Heart right ventricle (tissue), 16 donors: Measurements from ENCODE around the gene COG7. TPM values are rescaled to one million over a fixed set of nuclear protein-coding genes. Genes with fewer than 3 reads are reported as not detected.

Experiments
- ATAC-seq, 8 donors: fragments of 200-7000 bp; cut with Tn5 transposase; one replicate each; pipeline ENCODE4 v1.9.1; 2020; ENCODE audit warnings: mild to moderate bottlenecking in 8 of 8, moderate library complexity in 8 of 8, moderate number of reproducible peaks in 1 of 8
- DNase-seq, 2 donors: peaks; one replicate each; pipeline ENCODE4 v3.0.0-alpha.2; 2020
- H3K27ac ChIP-seq, 10 donors: fragments of 200-600 bp; sonication (generic) in 2 of 10; one replicate each; pipeline versions ENCODE4 v1.5.0 to v1.8.0; 2020 to 2022; ENCODE audit warnings: mild to moderate bottlenecking in 3 of 10
- H3K27me3 ChIP-seq, 7 donors: fragments of 200-600 bp; one replicate each; pipeline ENCODE4 v1.8.0; 2021 to 2022; ENCODE audit warnings: mild to moderate bottlenecking in 2 of 7
- H3K36me3 ChIP-seq, 9 donors: fragments of 200-600 bp; sonication (generic) in 1 of 9; one replicate each; pipeline versions ENCODE4 v1.5.0 to v1.8.0; 2020 to 2022; ENCODE audit warnings: mild to moderate bottlenecking in 2 of 9
- H3K4me1 ChIP-seq, 9 donors: fragments of 200-600 bp; sonication (generic) in 1 of 9; one replicate each; pipeline versions ENCODE4 v1.5.0 to v1.8.0; 2020 to 2022; ENCODE audit warnings: mild to moderate bottlenecking in 4 of 9
- H3K4me3 ChIP-seq, 10 donors: fragments of 200-600 bp; sonication (generic) in 2 of 10; one replicate each; pipeline versions ENCODE4 v1.5.0 to v1.8.0; 2020 to 2022; ENCODE audit warnings: mild to moderate bottlenecking in 7 of 10, moderate library complexity in 2 of 10
- H3K9me3 ChIP-seq, 11 donors: fragments of 200-600 bp in 10 of 11; sonication (generic) in 2 of 11; one replicate each; pipeline versions ENCODE4 v1.5.0 to v1.8.0; 2013 to 2022; ENCODE audit warnings: mild to moderate bottlenecking in 2 of 11, control low read depth in 1 of 11, moderate library complexity in 1 of 11
- CTCF ChIP-seq, 9 donors: fragments of 200-600 bp; sonication (generic) in 2 of 9; IDR thresholded peaks; one replicate each; pipeline versions ENCODE4 v1.5.0 to v1.8.0; 2021 to 2022; ENCODE audit warnings: antibody characterized with exemption in 9 of 9, mild to moderate bottlenecking in 5 of 9, moderate library complexity in 1 of 9
- WGBS, 2 donors: extraction: QIAGEN DNeasy Blood & Tissue Kit; methylation state at CpG; one replicate each; pipeline ENCODE4 v1.1.7; 2013; ENCODE audit warnings: inconsistent platforms in 1 of 2; 5-methylcytosine and 5-hydroxymethylcytosine counted together
- intact Hi-C, 10 donors: fragments of 100-400 bp; cut with DNase I; formaldehyde crosslinking; loops; one replicate each; pipeline versions ENCODE4 v1.11.1 to v1.14.2; 2022
- polyA plus RNA-seq, 2 donors: library from polyadenylated mRNA; stranded (reverse); fragments of 200-250 nt; gene quantifications; one replicate each; pipeline ENCODE4 v1.2.3, GENCODE V29; 2013
- total RNA-seq, 10 donors: library from RNA; stranded (reverse); fragmentation: NEBNext Ultra II Directional in 3 of 10; extraction: Animal tissue kit (Norgen Biotek cat#: 25700) in 3 of 10; gene quantifications; one replicate each; pipeline versions ENCODE4 v1.2.1 to v1.2.4, GENCODE V29; 2021 to 2023
- donor health status: Arrhythmogenic right ventricular cardiomyopathy.
- donor health status: ischemic (EF 13 %, LVEDD 7.1; RV severe dilation, severe dysfunction).
- donor health status: healthy with polysubstance abuse.
- donor health status: DM: no; HTN: yes; CAD: no.
- donor health status: DM: no; HTN: no; CAD: no.
- donor health status: ischemic (EF 25% LVEDD 6.9; RV normal size, moderate dysfunction).
- donor health status: ischemic (EF 25% LVEDD 5.7; RV mildly dilated, moderate dysfunction).
- donor health status: healthy.
- donor health status: DM: yes; HTN: yes; CAD: no.
- donor health status: Ischemic cardiomyopathy.
- donor health status: ischemic (EF 35%, LVEDD 5.7; RV mildly dilated, moderate dysfunction).
- donor health status: nonischemic (EF 11% LVEDD 7.7; RV severe dilation, severe dysfunction).
- donor health status: DM: yes; HTN: yes; CAD: no.
- donor health status: PGD.
- donor health status: ischemic (EF 29% LVEDD 5.4; RV normal size, mild dysfunction).
- donor health status: nonischemic (EF 23%, LVEDD 6.1; RV moderate dilation, normal function).

Gene COG7
- total and polyA plus RNA-seq, 12 donors, result 10.9 to 28.1 (median 12.9) TPM

DNA sequence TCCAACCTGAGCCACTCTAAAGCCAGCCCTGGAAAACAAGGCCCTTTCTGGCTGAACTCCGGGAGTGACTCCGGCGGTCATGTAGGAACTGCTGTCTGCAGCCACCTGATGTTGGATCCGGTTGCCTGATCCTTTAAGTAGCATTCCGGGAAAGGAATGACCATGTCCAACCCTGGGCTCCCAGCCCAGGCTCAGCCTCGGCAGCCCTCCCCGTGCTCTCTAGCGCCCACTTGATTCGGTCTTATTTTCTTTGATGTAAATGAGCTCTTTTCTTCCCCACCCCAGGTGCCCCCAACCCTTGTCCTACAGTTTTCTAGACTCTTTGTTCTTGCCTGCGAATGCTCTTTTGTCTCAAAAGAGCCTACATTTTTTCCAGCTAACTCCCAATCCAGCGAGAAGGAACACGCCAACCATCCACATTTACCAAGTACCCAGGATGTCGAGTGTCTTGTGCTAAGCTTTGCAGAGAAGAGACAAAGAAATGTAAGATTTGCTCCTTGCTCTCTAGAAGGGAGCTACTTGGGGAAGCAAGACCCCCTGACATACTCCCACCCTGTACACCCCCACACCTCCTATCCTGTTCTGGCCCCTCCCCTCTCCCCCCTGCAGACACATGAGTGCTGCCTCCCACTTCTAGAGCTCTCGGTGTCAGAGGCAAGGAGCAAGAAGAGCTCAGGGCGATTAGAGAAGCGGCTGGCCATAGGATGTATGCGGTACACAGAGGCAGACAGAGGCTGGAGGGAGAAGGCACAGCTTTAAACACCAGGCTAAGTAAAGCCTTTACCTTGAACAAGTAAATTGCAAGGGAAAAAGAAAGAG, 53.8 kb downstream of the COG7 start:
- peaks cover 0 to 100% (median 40%) of the 10 kb centered on the region in 9 donors for H3K36me3 ChIP-seq
- DNase-seq (peak; percentile 40 to 41), ATAC-seq (peak in 7 of 8 donors; percentile 77 to 95 (median 88))
- intact Hi-C loops, result loop anchor here in 1 of 10 donors (10.0 kb wide), 1 partner anchor 74 kb away; no protein-coding TSS in a partner anchor
- peak in 5 of 9 donors; percentile 17 to 46 (median 23) for TF ChIP-seq CTCF (IDR thresholded peaks at IDR 0.05)
- H3K4me1 ChIP-seq, result peaks cover 0 to 16% (median 3%) of the 10 kb centered on the region in 9 donors
- 56 to 70% methylated on average over 17 of the region's 17 CpGs for WGBS, 2 donors
- H3K9me3 ChIP-seq, result no peaks in the 10 kb centered on the region
- no peak overlapping the region for H3K4me3 ChIP-seq
- H3K27ac ChIP-seq, result peak overlapping the region in 7 of 10 donors; percentile 33 to 62 (median 53)
- no peaks in the 10 kb centered on the region for H3K27me3 ChIP-seq

GRCh38 chr16:23397464-23397863, 55.5 kb downstream of the COG7 start:
- Histone ChIP-seq H3K9me3 (no peaks in the 10 kb centered on the region), H3K4me1 (peaks cover 0 to 30% (median 13%) of the 10 kb centered on the region in 9 donors), H3K27ac (no peak overlapping the region), H3K27me3 (no peaks in the 10 kb centered on the region), H3K4me3 (no peak overlapping the region), H3K36me3 (peaks cover 0 to 94% (median 24%) of the 10 kb centered on the region in 9 donors)
- TF ChIP-seq CTCF (IDR thresholded peaks at IDR 0.05), result no peak
- DNase-seq, result no peak
- 99 to 100% methylated on average over 2 of the region's 2 CpGs for WGBS, 2 donors
- intact Hi-C loops, result loop anchor here in 1 of 10 donors (10.0 kb wide), 1 partner anchor 73 kb away; no protein-coding TSS in a partner anchor
- no peak for ATAC-seq

DNA sequence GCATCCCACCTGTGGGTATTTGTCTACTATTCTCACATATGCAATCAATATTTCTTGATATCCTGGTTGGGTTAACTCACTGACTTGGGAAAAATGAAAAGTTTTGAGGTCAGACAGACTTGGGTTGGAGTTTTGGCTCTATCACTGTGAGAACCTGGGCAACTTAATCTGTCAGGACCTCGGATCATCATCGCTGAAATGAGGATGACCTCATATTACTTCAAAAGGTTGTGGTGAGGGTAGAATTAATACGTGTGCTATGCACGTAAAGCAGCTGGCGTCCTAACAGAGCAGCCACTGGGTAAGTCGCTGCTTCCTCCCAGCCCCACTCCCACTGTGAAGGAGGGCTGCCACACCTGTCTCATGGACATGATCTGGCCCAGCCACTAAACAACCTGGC, 57.3 kb downstream of the COG7 start:
- H3K36me3 ChIP-seq, result peaks cover 0 to 94% (median 26%) of the 10 kb centered on the region in 9 donors
- intact Hi-C loops, result loop anchor here in 1 of 10 donors (10.0 kb wide), 1 partner anchor 71 kb away; no protein-coding TSS in a partner anchor
- H3K4me1 ChIP-seq, result peaks cover 0 to 30% (median 13%) of the 10 kb centered on the region in 9 donors
- H3K27me3 ChIP-seq, result no peaks in the 10 kb centered on the region
- no peak overlapping the region for H3K4me3 ChIP-seq
- ATAC-seq (no peak), DNase-seq (no peak)
- H3K27ac ChIP-seq, result no peak overlapping the region
- 91 to 93% methylated on average over 6 of the region's 6 CpGs for WGBS, 2 donors
- H3K9me3 ChIP-seq, result no peaks in the 10 kb centered on the region
- TF ChIP-seq CTCF (IDR thresholded peaks at IDR 0.05), result no peak

- ATAC-seq (peak in 1 of 8 donors; percentile 44), DNase-seq (no peak)
- no peaks in the 10 kb centered on the region for H3K27me3 ChIP-seq
- TF ChIP-seq CTCF (IDR thresholded peaks at IDR 0.05), result no peak
- no peaks in the 10 kb centered on the region for H3K9me3 ChIP-seq
- H3K36me3 ChIP-seq, result peaks cover 0 to 94% (median 33%) of the 10 kb centered on the region in 9 donors
- H3K27ac ChIP-seq, result peak overlapping the region in 4 of 10 donors; percentile 44 to 52 (median 46)
- 70 to 72% methylated on average over 4 of the region's 4 CpGs for WGBS, 2 donors
- intact Hi-C loops, result loop anchor here in 1 of 10 donors (10.0 kb wide), 1 partner anchor 69 kb away; no protein-coding TSS in a partner anchor
- peaks cover 0 to 30% (median 13%) of the 10 kb centered on the region in 9 donors for H3K4me1 ChIP-seq
- no peak overlapping the region for H3K4me3 ChIP-seq
Measured at GRCh38 chr16:23394141-23394831, 58.7 kb downstream of the COG7 start.
